VCaP (cell line): ENCODE results near the gene POLD2.

Source experiments
- H3K27ac ChIP-seq: fragments of 450-650 bp; 2 replicates; pipeline ENCODE4 v1.5.1; 2017
- TF ChIP-seq, protein P1 (sequence below): fragments of 450-650 bp; conservative IDR thresholded peaks from 2 replicates; pipeline ENCODE4 v1.5.1; 2017; ENCODE audit warnings: mild to moderate bottlenecking, moderate library complexity

Gene POLD2

DNA sequence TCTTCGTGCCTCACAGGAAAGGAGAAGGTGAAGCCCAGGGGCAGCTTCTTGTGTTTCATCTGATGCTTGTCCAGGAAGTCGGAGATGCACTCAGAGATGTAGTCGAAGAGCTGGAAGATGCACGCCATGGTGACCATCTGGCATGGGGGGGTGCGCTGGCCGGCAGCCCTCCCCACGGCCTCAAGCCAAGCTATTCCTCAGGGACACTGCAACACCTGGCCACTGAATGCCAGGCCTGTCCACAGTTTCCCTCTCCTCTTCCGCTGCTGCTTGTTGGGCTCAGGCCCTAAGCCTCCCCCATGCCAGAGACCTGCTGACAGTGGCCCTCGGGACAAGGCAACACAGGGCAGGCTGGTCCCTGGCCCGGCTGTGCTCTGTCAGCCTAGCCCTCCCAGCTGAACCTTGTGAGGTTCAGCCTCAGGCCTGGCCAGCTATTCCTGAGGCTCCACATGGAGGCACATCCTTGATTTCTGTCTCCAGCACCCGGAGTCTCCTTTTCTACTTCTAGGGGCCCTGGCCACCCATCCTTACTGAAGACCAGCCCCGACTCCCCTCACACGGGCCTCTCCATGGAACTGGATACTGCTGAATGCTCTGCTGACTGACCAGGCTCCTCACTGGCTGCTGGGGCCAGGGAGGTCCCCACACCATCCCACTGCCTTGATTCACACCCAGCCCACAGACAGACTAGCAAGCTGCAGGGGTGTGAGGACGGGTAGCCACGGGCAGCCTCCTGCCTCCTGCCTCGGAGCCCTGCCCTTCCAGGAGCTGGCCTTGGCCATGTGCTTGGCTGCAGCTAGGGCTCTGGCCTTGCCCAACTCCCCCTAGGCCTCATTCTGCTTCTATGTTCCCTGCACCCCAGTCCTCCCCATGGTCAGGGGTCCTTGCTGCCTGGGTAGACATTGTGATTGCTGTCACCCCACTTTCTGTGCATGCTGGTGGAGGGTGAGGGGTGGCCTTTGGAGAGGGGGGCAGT lies 27.9 kb upstream of the POLD2 start:
- TF ChIP-seq, protein P1, sequence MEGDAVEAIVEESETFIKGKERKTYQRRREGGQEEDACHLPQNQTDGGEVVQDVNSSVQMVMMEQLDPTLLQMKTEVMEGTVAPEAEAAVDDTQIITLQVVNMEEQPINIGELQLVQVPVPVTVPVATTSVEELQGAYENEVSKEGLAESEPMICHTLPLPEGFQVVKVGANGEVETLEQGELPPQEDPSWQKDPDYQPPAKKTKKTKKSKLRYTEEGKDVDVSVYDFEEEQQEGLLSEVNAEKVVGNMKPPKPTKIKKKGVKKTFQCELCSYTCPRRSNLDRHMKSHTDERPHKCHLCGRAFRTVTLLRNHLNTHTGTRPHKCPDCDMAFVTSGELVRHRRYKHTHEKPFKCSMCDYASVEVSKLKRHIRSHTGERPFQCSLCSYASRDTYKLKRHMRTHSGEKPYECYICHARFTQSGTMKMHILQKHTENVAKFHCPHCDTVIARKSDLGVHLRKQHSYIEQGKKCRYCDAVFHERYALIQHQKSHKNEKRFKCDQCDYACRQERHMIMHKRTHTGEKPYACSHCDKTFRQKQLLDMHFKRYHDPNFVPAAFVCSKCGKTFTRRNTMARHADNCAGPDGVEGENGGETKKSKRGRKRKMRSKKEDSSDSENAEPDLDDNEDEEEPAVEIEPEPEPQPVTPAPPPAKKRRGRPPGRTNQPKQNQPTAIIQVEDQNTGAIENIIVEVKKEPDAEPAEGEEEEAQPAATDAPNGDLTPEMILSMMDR = no peak
- no peak overlapping the region for H3K27ac ChIP-seq

DNA sequence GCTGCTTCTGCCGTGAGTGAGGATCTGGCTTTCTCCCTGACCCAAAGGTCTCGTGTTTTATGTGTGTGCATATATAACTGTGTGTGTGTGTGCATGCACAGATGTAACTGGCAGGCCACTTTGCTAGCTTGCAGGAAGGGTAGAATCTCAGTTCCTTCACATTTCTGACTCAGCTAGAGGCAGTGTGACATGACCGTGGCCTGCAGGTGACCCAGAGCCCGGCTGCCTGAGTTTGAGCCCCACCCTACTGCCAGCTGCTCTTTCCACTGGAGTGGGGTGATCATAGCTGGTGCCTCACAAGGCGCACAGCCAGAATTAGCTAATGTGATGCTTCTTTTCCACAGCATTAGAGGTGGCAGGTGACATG lies 27.1 kb upstream of the POLD2 start:
- H3K27ac ChIP-seq = no peak overlapping the region
- TF ChIP-seq, protein P1 = no peak

DNA sequence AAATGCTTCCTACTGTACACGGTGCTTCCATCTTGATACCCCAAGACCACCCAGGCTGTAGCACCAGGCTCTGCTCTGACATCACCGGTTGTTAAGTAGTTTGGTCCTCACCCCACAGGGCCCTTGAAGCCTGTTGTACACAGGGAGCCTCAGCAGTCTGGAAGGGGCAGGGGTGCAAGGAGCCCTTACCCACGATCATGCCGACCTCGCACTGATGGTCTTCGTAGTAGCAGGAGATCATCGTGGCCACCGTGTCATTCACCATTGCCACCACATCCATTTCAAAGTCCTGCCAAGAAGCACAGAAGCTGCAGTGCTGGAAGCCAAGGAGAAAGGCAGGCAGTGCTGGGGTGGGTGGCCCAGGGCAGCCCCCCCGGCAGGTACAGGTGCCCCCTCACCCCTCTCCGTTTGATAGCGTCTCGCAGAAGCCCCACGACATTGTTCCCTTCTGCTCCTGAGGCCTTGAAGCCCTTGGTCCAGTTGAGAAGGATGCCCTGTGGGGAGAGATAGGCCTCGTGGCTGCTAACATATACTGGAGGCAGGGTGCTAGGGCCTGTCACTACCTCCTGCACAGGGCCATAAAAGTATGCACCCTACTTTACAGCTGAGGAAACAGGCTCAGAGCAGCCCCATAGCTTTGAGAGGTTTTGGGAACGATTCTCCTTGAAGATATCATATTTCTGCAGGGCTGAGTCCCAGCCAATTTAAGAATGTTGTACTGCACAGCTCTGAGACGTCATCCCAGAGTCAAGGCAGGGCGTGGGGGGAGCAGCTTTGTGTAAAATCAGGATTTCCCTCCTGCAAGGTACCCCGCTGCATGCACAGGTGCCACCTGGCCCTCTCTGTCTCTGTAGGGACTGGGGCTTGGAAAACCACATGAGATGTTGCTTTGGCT lies 26.5 kb upstream of the POLD2 start:
- TF ChIP-seq, protein P1 = no peak
- H3K27ac ChIP-seq = no peak overlapping the region

DNA sequence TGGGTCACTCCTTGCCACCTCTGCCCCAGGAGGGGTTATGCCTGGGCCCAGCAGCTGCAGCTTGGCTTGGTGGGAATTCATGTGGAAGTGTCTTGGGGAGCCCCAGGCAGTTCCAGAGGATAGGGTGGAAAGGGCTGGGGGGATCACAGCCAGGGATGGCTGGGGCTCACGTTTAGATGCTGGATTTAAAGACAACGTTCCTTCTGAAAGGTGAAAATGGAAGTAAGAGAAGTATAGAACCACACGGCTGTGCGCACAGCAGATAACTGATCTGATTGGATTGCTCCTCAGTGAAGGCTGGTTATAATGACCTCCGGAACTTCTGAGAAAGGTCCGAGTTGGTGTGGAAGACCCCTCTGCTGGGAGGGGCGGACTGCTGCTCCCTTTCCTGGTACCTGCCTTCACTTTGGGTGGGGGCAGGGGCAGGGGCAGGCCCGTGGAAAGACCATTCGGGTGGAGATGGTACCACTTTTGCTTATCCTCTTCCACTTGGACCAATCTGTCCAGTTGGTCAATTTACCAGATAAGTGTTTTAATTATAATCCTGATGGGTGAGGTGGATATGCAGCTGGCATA lies 25.7 kb upstream of the POLD2 start:
- TF ChIP-seq, protein P1 = no peak
- H3K27ac ChIP-seq = no peak overlapping the region

DNA sequence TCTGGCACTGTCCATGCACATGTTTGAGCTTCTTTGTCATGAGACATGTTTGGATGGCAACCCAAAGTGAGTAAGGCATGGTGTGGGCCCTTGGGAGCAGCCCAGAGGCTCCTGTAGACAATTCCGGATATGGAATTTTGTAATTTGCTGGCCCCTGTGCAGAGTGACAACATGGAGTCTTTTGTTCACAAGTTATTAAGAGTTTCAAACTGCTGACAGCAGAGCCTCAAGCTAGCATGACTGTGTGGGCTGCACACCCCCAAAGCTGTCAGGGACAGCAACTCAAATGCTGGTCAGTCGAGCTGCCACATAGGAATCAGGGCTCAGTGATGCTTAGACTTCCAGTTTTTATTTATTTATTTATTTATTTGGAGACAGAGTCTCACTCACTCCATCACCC lies 24.8 kb upstream of the POLD2 start:
- H3K27ac ChIP-seq = no peak overlapping the region

DNA sequence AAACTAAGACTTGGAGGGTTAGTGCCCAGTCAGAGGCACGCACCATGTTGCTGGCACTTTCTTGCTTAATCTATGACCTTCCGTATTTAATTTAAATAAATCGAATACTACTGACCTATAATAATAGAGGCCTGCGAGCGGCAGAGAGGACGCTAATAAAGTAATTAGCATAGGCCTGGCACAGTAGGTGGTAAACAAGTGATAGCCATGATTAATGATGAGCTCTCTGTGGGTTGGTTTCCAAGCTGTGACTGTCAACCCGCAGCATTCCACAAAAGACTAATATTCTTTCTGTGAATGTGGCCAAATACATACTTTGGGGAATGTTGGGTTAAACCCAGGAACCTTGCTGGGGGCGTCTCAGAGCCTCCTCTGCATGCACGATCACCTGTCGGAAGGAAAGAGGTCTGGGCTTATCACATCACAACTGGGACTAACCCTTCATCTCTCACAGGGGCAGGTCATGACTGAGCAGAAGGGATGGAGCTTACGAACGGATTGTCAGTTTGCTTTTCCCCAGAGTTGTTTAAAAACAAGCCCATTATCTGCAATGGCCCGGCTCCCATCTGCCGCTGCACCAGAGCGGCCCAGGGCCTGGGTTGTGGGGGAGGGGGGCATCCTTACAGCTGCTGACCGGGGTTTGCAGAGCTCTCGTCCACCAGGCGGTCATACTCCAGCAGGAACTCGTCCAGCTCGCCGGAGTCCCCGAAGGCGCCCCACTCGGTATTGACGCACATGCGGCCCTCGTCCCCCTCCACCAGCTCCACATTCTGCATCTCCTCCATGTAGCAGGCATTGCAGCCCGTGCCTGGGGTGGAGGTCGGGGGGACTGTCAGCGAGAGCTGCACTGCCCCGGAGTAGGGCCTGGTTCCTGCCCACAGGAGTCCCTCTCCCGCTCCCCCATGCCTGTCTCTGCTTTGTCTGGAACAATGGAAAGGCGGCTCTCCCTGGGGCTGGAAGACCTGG lies 24.0 kb upstream of the POLD2 start:
- no peak overlapping the region for H3K27ac ChIP-seq
- TF ChIP-seq, protein P1 = no peak

More for the DNA sequence above, 24.8 kb upstream of the POLD2 start:
- TF ChIP-seq, protein P1 = no peak
